KMS-11 (cell line): ENCODE measurements around the gene RHBG.

Source experiments
- H2AFZ ChIP-seq: fragments of 200-600 bp; sonication (generic); 2 replicates; pipeline ENCODE4 v1.6.1; 2016; ENCODE audit warnings: antibody characterized with exemption, mixed run types, low read depth
- H3K27ac ChIP-seq: fragments of 200-600 bp; sonication (generic); 2 replicates; pipeline ENCODE4 v1.6.1; 2016; ENCODE audit warnings: mild to moderate bottlenecking, mixed run types
- H3K27me3 ChIP-seq: fragments of 200-600 bp; sonication (generic); 2 replicates; pipeline ENCODE4 v1.6.1; 2017; ENCODE audit warnings: mild to moderate bottlenecking, low read depth, mixed run types, moderate library complexity; ENCODE audit not compliant: insufficient read depth
- H3K36me3 ChIP-seq: fragments of 200-600 bp; sonication (generic); 2 replicates; pipeline ENCODE4 v1.6.1; 2017; ENCODE audit warnings: mild to moderate bottlenecking, mixed run types; ENCODE audit not compliant: insufficient read depth
- H3K4me1 ChIP-seq: fragments of 200-600 bp; sonication (generic); 2 replicates; pipeline ENCODE4 v1.6.1; 2016; ENCODE audit warnings: mild to moderate bottlenecking, low read depth, mixed run types; ENCODE audit not compliant: poor library complexity, severe bottlenecking
- H3K4me2 ChIP-seq: fragments of 200-600 bp; sonication (generic); 2 replicates; pipeline ENCODE4 v1.7.0; 2016; ENCODE audit warnings: mild to moderate bottlenecking, mixed run types
- H3K4me3 ChIP-seq: fragments of 200-600 bp; sonication (generic); IDR thresholded peaks from 2 replicates; pipeline ENCODE4 v1.6.1; 2017; ENCODE audit warnings: low read depth, low read length, mixed read lengths; ENCODE audit not compliant: insufficient read depth
- H3K79me2 ChIP-seq: fragments of 200-600 bp; sonication (generic); 2 replicates; pipeline ENCODE4 v1.6.1; 2016; ENCODE audit warnings: low read depth, mixed run types; ENCODE audit not compliant: insufficient read depth
- H3K9ac ChIP-seq: fragments of 200-600 bp; sonication (generic); 2 replicates; pipeline ENCODE4 v1.6.1; 2016; ENCODE audit warnings: mild to moderate bottlenecking, mixed run types
- H4K20me1 ChIP-seq: fragments of 200-600 bp; sonication (generic); 2 replicates; pipeline ENCODE4 v1.6.1; 2016; ENCODE audit warnings: mild to moderate bottlenecking, mixed run types; ENCODE audit not compliant: insufficient read depth
- TF ChIP-seq, protein P1 (sequence below): fragments of 200-600 bp; sonication (generic); conservative IDR thresholded peaks from 2 replicates; pipeline ENCODE4 v1.6.1; 2017; ENCODE audit warnings: low read depth, mild to moderate bottlenecking, antibody characterized with exemption, low read length, moderate library complexity, mixed read lengths

The RHBG gene

DNA sequence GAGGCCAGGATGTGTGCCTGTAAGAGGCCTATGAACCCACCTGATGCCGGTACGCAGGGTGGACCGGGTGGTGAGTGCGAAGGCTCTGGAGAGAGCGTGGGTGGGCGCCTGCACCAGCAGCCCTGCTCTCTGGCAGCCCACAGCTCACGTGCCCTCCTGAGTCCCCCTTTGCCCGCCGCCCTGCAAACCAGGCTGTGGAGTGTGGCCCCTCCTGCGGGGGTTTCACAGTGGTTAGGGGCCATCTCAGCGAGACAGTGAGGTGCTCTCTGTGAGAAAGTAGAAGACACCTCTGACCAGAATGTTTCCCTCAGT, 22.3 kb downstream of the RHBG start:
- Histone ChIP-seq H4K20me1 (no peaks in the 10 kb centered on the region), H3K4me3 (no peak overlapping the region), H3K4me1 (no peaks in the 10 kb centered on the region), H3K36me3 (no peaks in the 10 kb centered on the region), H3K9ac (no peak overlapping the region), H3K79me2 (no peaks in the 10 kb centered on the region), H3K27ac (no peak overlapping the region), H3K4me2 (no peak overlapping the region), H2AFZ (no peak overlapping the region), H3K27me3 (peaks cover 97% of the 10 kb centered on the region)
- TF ChIP-seq, protein P1, sequence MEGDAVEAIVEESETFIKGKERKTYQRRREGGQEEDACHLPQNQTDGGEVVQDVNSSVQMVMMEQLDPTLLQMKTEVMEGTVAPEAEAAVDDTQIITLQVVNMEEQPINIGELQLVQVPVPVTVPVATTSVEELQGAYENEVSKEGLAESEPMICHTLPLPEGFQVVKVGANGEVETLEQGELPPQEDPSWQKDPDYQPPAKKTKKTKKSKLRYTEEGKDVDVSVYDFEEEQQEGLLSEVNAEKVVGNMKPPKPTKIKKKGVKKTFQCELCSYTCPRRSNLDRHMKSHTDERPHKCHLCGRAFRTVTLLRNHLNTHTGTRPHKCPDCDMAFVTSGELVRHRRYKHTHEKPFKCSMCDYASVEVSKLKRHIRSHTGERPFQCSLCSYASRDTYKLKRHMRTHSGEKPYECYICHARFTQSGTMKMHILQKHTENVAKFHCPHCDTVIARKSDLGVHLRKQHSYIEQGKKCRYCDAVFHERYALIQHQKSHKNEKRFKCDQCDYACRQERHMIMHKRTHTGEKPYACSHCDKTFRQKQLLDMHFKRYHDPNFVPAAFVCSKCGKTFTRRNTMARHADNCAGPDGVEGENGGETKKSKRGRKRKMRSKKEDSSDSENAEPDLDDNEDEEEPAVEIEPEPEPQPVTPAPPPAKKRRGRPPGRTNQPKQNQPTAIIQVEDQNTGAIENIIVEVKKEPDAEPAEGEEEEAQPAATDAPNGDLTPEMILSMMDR, result no peak

DNA sequence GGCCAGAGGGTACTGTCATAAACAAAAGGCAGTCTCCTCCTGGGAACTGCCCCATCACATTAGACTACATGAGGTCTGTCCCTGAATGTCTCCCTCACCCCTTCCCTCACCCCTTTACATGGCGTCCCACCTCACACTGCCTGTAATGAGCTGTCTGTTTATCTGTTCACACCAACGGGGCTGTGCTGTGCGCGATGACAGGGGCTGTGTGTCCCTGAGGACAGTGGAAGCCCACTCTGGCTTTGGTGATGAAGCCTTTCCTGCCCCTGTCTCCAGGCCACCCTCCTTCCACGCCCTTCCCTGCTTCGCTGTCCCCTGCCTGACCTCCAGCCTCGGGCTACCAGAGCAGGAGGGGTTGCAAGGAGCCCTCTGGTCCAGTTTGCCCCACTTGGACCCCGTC, 22.7 kb downstream of the RHBG start:
- no peak overlapping the region for H3K4me2 ChIP-seq
- H3K4me3 ChIP-seq, result no peak overlapping the region
- no peaks in the 10 kb centered on the region for H3K79me2 ChIP-seq
- TF ChIP-seq, protein P1, result no peak
- H3K36me3 ChIP-seq, result no peaks in the 10 kb centered on the region
- peaks cover 97% of the 10 kb centered on the region for H3K27me3 ChIP-seq
- H3K9ac ChIP-seq, result no peak overlapping the region
- no peaks in the 10 kb centered on the region for H3K4me1 ChIP-seq
- no peak overlapping the region for H2AFZ ChIP-seq
- H4K20me1 ChIP-seq, result no peaks in the 10 kb centered on the region
- H3K27ac ChIP-seq, result no peak overlapping the region

DNA sequence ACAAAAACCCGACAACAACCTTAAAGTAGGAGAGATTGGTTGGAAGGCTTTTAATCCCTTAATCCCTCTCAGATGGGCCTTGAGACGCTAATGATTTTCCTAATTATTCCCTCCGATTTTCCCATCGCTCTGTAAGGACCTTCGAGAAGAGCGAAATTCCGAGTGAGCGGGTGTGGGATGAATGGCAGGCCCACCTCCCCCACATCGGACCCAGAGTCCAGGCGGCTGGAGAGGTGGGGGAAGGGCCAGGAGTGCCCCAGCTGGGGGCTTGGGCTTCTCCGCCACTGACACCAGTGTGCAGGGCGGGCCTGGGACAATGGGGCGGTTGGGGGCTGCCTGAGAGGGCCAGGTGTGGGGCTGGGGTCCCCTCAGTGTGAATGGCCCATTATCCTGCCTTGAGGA, 23.4 kb downstream of the RHBG start:
- H3K4me3 ChIP-seq, result no peak overlapping the region
- H3K4me1 ChIP-seq, result no peaks in the 10 kb centered on the region
- peaks cover 97% of the 10 kb centered on the region for H3K27me3 ChIP-seq
- TF ChIP-seq, protein P1, result no peak
- H3K27ac ChIP-seq, result no peak overlapping the region
- H3K9ac ChIP-seq, result no peak overlapping the region
- no peaks in the 10 kb centered on the region for H3K79me2 ChIP-seq
- H3K36me3 ChIP-seq, result no peaks in the 10 kb centered on the region
- no peak overlapping the region for H2AFZ ChIP-seq
- H3K4me2 ChIP-seq, result no peak overlapping the region
- H4K20me1 ChIP-seq, result no peaks in the 10 kb centered on the region

DNA sequence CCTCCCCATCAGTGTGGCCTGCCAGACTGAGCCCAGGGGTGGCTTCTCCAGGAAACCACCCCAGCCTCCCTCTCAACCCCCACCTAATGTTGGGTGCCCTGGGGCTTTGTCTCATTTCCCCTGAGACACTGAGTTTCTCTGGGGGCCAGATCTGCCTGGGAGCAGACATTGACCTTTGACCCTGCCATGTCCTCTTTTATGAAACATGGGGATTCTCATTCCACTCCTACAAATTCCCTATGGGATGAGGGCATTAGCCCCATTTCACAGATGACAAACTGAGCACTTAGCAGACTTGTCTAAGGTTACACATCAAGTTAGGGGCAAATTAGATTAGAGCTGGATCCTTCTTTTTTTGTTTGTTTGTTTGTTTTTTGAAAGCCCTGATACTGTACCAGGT, 24.1 kb downstream of the RHBG start:
- H3K4me3 ChIP-seq, result no peak overlapping the region
- TF ChIP-seq, protein P1, result no peak
- no peaks in the 10 kb centered on the region for H3K79me2 ChIP-seq
- no peaks in the 10 kb centered on the region for H3K4me1 ChIP-seq
- no peak overlapping the region for H3K9ac ChIP-seq
- no peak overlapping the region for H3K4me2 ChIP-seq
- H3K36me3 ChIP-seq, result no peaks in the 10 kb centered on the region
- H3K27ac ChIP-seq, result no peak overlapping the region
- H4K20me1 ChIP-seq, result no peaks in the 10 kb centered on the region
- peaks cover 97% of the 10 kb centered on the region for H3K27me3 ChIP-seq
- H2AFZ ChIP-seq, result no peak overlapping the region

DNA sequence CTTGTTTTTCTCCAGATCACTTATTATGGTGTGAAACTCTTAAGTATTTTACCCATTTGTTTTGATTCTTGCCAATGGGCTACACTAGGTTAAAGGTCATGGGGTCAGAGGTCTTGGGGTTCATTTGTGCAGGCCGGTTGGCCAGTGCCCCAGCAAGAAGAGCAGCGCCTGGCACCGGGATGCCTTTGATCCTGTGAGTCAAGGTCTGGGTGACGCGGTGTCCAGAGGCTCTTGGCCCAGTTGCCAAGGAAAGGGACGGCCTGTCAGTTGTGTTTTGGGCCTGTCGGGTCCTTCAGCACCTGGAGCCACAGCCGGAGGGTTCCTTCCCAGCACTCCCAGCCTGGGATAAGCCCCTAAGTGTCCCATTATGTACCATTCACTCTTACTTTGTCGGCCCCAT, 25.1 kb downstream of the RHBG start:
- TF ChIP-seq, protein P1, result no peak
- no peak overlapping the region for H3K9ac ChIP-seq
- H3K27ac ChIP-seq, result no peak overlapping the region
- H2AFZ ChIP-seq, result no peak overlapping the region
- no peaks in the 10 kb centered on the region for H4K20me1 ChIP-seq
- H3K4me3 ChIP-seq, result no peak overlapping the region
- no peaks in the 10 kb centered on the region for H3K4me1 ChIP-seq
- H3K36me3 ChIP-seq, result no peaks in the 10 kb centered on the region
- no peaks in the 10 kb centered on the region for H3K79me2 ChIP-seq
- H3K4me2 ChIP-seq, result no peak overlapping the region
- peaks cover 96% of the 10 kb centered on the region for H3K27me3 ChIP-seq
